Calu3 (cell line): ENCODE data around the gene LRRC46. TPM values are rescaled to one million over a fixed set of nuclear protein-coding genes. Genes with fewer than 3 reads are reported as not detected.

Source experiments
- BruUV-seq: library from RNA; stranded (reverse); fragments of 400-500 nt; replicated peaks from 2 replicates; lab custom pipeline; 2021; lab: Mats Ljungman, UMichigan
- CTCF ChIA-PET: fragments of 300-600 bp; sonication (Branson Sonifier 250); formaldehyde crosslinking; loops from one replicate; lab custom pipeline; 2022; ENCODE audit warnings: antibody characterized with exemption; lab: Charles Lee
- DNase-seq: peaks from one replicate; pipeline ENCODE4 v3.0.0; 2022
- H3K27ac Mint-ChIP-seq: one replicate; pipeline ENCODE4 v1.8.0; 2022; ENCODE audit warnings: mixed read lengths; ENCODE audit not compliant: unreplicated experiment
- H3K27me3 Mint-ChIP-seq: one replicate; pipeline ENCODE4 v1.8.0; 2022; ENCODE audit warnings: mixed read lengths; ENCODE audit not compliant: unreplicated experiment
- H3K36me3 Mint-ChIP-seq: one replicate; pipeline ENCODE4 v1.8.0; 2022; ENCODE audit warnings: mild to moderate bottlenecking, moderate library complexity, mixed read lengths; ENCODE audit not compliant: insufficient read depth, unreplicated experiment
- H3K4me1 Mint-ChIP-seq: one replicate; pipeline ENCODE4 v1.8.0; 2022; ENCODE audit warnings: mild to moderate bottlenecking, low read depth, mixed read lengths; ENCODE audit not compliant: unreplicated experiment
- H3K4me3 Mint-ChIP-seq: one replicate; pipeline ENCODE4 v1.8.0; 2022; ENCODE audit warnings: mild to moderate bottlenecking, low read depth, moderate library complexity, mixed read lengths; ENCODE audit not compliant: unreplicated experiment
- H3K9me3 Mint-ChIP-seq: one replicate; pipeline ENCODE4 v1.8.0; 2022; ENCODE audit warnings: low read depth, mixed read lengths; ENCODE audit not compliant: unreplicated experiment
- CTCF ChIP-seq: fragments of 200-600 bp; IDR thresholded peaks from one replicate; pipeline ENCODE4 v1.8.0; 2022; ENCODE audit warnings: antibody characterized with exemption; ENCODE audit not compliant: unreplicated experiment
- intact Hi-C: fragments of 100-400 bp; cut with micrococcal nuclease; formaldehyde crosslinking; loops from one replicate; pipeline ENCODE4 v1.10.0; 2022; ENCODE audit not compliant: unreplicated experiment
- total RNA-seq: library from RNA; stranded (reverse); gene quantifications from 2 replicates; pipeline ENCODE4 v1.2.3, GENCODE V29; 2022

LRRC46 gene
- total RNA-seq, 1 experiment from 2014 or later, result 2.9 TPM

GRCh38 chr17:47850692-47851573 lies 19.5 kb downstream of the LRRC46 start, which contains the start of gene SP6:
Gene SP6 (minus strand): TSS chr17:47851163. CDS start chr17:47848429, 2,734 bp downstream.
- intact Hi-C loops, result no loop called here
- peak; percentile 97 for DNase-seq
- Mint-ChIP-seq H3K9me3 (no peaks in the 10 kb centered on the region), H3K36me3 (peaks cover 8% of the 10 kb centered on the region), H3K4me3 (peak within 1 kb of the TSS; percentile 75), H3K27me3 (peaks cover 63% of the 10 kb centered on the region), H3K27ac (no peak within 1 kb of the TSS), H3K4me1 (peaks cover 22% of the 10 kb centered on the region)
- no TSS peak for BruUV-seq
- CTCF ChIA-PET, result interaction anchor here (0.6 to 2.6 kb wide), 14 partner anchors 8 to 301 kb away, joined by 3 to 25 read pairs (median 4); partner anchors contain the start of genes CDK5RAP3, LRRC46, MRPL10 and SCRN2
- peak; percentile 21 for TF ChIP-seq CTCF

DNA sequence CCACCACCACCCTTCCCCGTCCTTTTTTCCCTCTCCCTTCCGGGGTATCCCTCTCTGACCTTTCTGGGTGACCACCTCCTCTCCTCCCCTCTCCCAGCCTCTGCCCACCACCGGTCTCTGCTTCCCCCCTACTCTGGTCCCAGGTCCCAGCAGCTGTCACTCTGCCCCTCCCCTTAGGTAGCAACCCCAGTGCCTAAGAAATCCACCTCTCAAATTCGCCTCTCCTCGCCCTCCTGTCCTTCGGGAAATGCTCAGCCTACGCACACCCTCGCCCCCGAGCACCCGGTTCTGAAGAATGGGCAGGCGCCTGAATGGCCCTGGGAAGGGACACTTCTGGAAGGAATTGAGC lies 20.3 kb downstream of the LRRC46 start:
- Mint-ChIP-seq H3K4me1 (peaks cover 22% of the 10 kb centered on the region), H3K9me3 (no peaks in the 10 kb centered on the region), H3K27ac (no peak overlapping the region), H3K27me3 (peaks cover 71% of the 10 kb centered on the region), H3K36me3 (peaks cover 8% of the 10 kb centered on the region), H3K4me3 (peak overlapping the region; percentile 75)
- no TSS peak for BruUV-seq
- TF ChIP-seq CTCF, result no peak
- intact Hi-C loops, result no loop called here
- no peak for DNase-seq
- CTCF ChIA-PET, result interaction anchor here (1.3 to 2.6 kb wide), 5 partner anchors 11 to 167 kb away, joined by 3 to 25 read pairs (median 9); partner anchors contain the start of genes SCRN2 and SP2

GRCh38 chr17:47852113-47852949 lies 20.9 kb downstream of the LRRC46 start:
- TF ChIP-seq CTCF, result no peak
- H3K4me1 Mint-ChIP-seq, result peaks cover 22% of the 10 kb centered on the region
- no peak for DNase-seq
- CTCF ChIA-PET, result interaction anchor here (2.4 to 2.6 kb wide), 2 partner anchors 11 to 43 kb away, joined by 9 to 16 read pairs; partner anchors contain the start of genes SCRN2 and SP2
- no peaks in the 10 kb centered on the region for H3K9me3 Mint-ChIP-seq
- BruUV-seq, result no TSS peak
- H3K36me3 Mint-ChIP-seq, result peaks cover 8% of the 10 kb centered on the region
- H3K27ac Mint-ChIP-seq, result no peak overlapping the region
- peaks cover 77% of the 10 kb centered on the region for H3K27me3 Mint-ChIP-seq
- H3K4me3 Mint-ChIP-seq, result peak overlapping the region; percentile 75
- intact Hi-C loops, result no loop called here

DNA sequence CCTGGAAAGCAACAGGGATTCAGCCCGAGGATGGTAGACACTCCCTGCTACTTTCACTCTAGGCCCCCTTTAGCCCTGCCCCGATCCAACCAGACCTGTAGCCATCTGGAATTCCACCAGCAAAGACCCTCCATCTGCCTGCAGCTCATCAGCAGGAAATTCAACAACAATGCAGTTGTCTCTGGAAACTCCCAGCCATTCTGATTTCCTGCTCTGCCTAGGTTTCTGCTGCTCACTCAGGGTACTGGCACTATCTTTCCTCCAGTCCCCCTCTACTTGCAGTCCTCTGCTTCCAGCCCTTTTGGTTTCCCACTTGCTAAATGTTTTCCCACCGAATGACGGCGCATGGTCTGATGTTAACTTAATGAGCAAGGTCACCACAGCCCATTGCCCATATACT lies 22.1 kb downstream of the LRRC46 start:
- Mint-ChIP-seq H3K27ac (no peak overlapping the region), H3K36me3 (peaks cover 8% of the 10 kb centered on the region), H3K27me3 (peaks cover 89% of the 10 kb centered on the region), H3K4me1 (peaks cover 22% of the 10 kb centered on the region), H3K9me3 (no peaks in the 10 kb centered on the region), H3K4me3 (no peak overlapping the region)
- BruUV-seq, result no TSS peak
- CTCF ChIA-PET, result interaction anchor here (0.9 kb wide), 1 partner anchor 11 kb away, joined by 3 read pairs; no protein-coding TSS in a partner anchor
- no peak for DNase-seq
- TF ChIP-seq CTCF, result no peak
- intact Hi-C loops, result no loop called here
